Endothelial cell (in vitro differentiated cells): ENCODE results near the gene PELI3. TPM values are rescaled to one million over a fixed set of nuclear protein-coding genes. Genes with fewer than 3 reads are reported as not detected.
"Not testable (repeated sequence)": the region's sequence is repeated elsewhere in the genome, so short reads cannot be mapped to it uniquely, and the experiment has no call there.

Experiments
- DNase-seq: peaks from one replicate; pipeline ENCODE4 v3.0.0; 2021; ENCODE audit warnings: low spot score
- H3K27ac Mint-ChIP-seq: one replicate; pipeline ENCODE4 v1.8.0; 2021; ENCODE audit warnings: mixed read lengths, inconsistent platforms; ENCODE audit not compliant: unreplicated experiment
- H3K27me3 Mint-ChIP-seq: one replicate; pipeline ENCODE4 v1.8.0; 2021; ENCODE audit warnings: mild to moderate bottlenecking, moderate library complexity, mixed read lengths, inconsistent platforms; ENCODE audit not compliant: unreplicated experiment
- H3K36me3 Mint-ChIP-seq: one replicate; pipeline ENCODE4 v1.8.0; 2021; ENCODE audit warnings: mild to moderate bottlenecking, low read depth, mixed read lengths, inconsistent platforms; ENCODE audit not compliant: unreplicated experiment
- H3K4me1 Mint-ChIP-seq: one replicate; pipeline ENCODE4 v1.8.0; 2021; ENCODE audit warnings: mild to moderate bottlenecking, mixed read lengths, inconsistent platforms; ENCODE audit not compliant: unreplicated experiment
- H3K4me3 Mint-ChIP-seq: one replicate; pipeline ENCODE4 v1.8.0; 2021; ENCODE audit warnings: mild to moderate bottlenecking, mixed read lengths, inconsistent platforms; ENCODE audit not compliant: unreplicated experiment
- H3K9me3 Mint-ChIP-seq: one replicate; pipeline ENCODE4 v1.8.0; 2021; ENCODE audit warnings: mixed read lengths, inconsistent platforms; ENCODE audit not compliant: unreplicated experiment
- CTCF ChIP-seq: fragments of 200-600 bp; sonication (generic); IDR thresholded peaks from one replicate; pipeline ENCODE4 v1.5.0; 2021; ENCODE audit warnings: antibody characterized with exemption; ENCODE audit not compliant: unreplicated experiment
- total RNA-seq: library from RNA; stranded (reverse); fragmentation: NEBNext Ultra II Directional; extraction: Animal tissue kit (Norgen Biotek cat#: 25700); gene quantifications from one replicate; pipeline ENCODE4 v1.2.1, GENCODE V29; 2021; ENCODE audit not compliant: unreplicated experiment

Gene PELI3
- total RNA-seq, 1 donor from 2014 or later: 2.0 TPM

- H3K9me3 Mint-ChIP-seq: no peaks in the 10 kb centered on the region
These were observed 8.9 kb upstream of the PELI3 start for GRCh38 chr11:66457826-66458225.

GRCh38 chr11:66459138-66459778 lies 7.4 kb upstream of the PELI3 start:
- H3K9me3 Mint-ChIP-seq: no peaks in the 10 kb centered on the region
- H3K4me3 Mint-ChIP-seq: no peak overlapping the region
- peaks cover 7% of the 10 kb centered on the region for H3K27me3 Mint-ChIP-seq
- H3K27ac Mint-ChIP-seq: no peak overlapping the region
- no peaks in the 10 kb centered on the region for H3K36me3 Mint-ChIP-seq
- no peak for TF ChIP-seq CTCF
- no peak for DNase-seq
- no peaks in the 10 kb centered on the region for H3K4me1 Mint-ChIP-seq

More at GRCh38 chr11:66457826-66458225, 8.9 kb upstream of the PELI3 start:
- Mint-ChIP-seq H3K4me1 (no peaks in the 10 kb centered on the region), H3K27me3 (peaks cover 4% of the 10 kb centered on the region), H3K4me3 (no peak overlapping the region), H3K27ac (no peak overlapping the region), H3K36me3 (no peaks in the 10 kb centered on the region)
- no peak for DNase-seq
- TF ChIP-seq CTCF: no peak

- DNase-seq: no peak
- Mint-ChIP-seq H3K27ac (no peak overlapping the region), H3K36me3 (no peaks in the 10 kb centered on the region), H3K4me1 (peaks cover 4% of the 10 kb centered on the region), H3K9me3 (no peaks in the 10 kb centered on the region), H3K27me3 (peaks cover 11% of the 10 kb centered on the region), H3K4me3 (no peak overlapping the region)
- no peak for TF ChIP-seq CTCF
These were observed 4.7 kb upstream of the PELI3 start for GRCh38 chr11:66462010-66462409.

- Mint-ChIP-seq H3K4me3 (no peak overlapping the region), H3K27me3 (peaks cover 14% of the 10 kb centered on the region), H3K36me3 (no peaks in the 10 kb centered on the region), H3K4me1 (peaks cover 4% of the 10 kb centered on the region), H3K27ac (no peak overlapping the region), H3K9me3 (no peaks in the 10 kb centered on the region)
- TF ChIP-seq CTCF: no peak
- no peak for DNase-seq
These were observed 3.8 kb upstream of the PELI3 start for GRCh38 chr11:66462911-66463310.

GRCh38 chr11:66464116-66464515 lies 2.6 kb upstream of the PELI3 start:
- not testable (repeated sequence) for DNase-seq, H3K4me3 Mint-ChIP-seq, H3K27ac Mint-ChIP-seq, H3K36me3 Mint-ChIP-seq, H3K4me1 Mint-ChIP-seq, H3K9me3 Mint-ChIP-seq
- peaks cover 13% of the 10 kb centered on the region for H3K27me3 Mint-ChIP-seq
